Cardiac fibroblast (primary cell): ENCODE results near the gene GRIN1.

Source experiments
- DNase-seq, 2 donors: peaks; one replicate each; pipeline versions ENCODE4 v3.0.0 to v3.0.0-alpha.2; 2010; ENCODE audit warnings: low read depth in 2 of 2
- H3K4me3 ChIP-seq, 2 donors: replicated peaks in 1 of 2; 1 replicate in 1 of 2; 2 replicates in 1 of 2; pipeline ENCODE4 v1.5.1; 2011; ENCODE audit warnings: low read depth in 2 of 2, low read length in 2 of 2, mild to moderate bottlenecking in 2 of 2, moderate library complexity in 1 of 2
- CTCF ChIP-seq: IDR thresholded peaks from one replicate; pipeline ENCODE4 v1.5.1; 2011; ENCODE audit warnings: low read depth, mild to moderate bottlenecking, low read length, inconsistent platforms

GRIN1 gene

DNA sequence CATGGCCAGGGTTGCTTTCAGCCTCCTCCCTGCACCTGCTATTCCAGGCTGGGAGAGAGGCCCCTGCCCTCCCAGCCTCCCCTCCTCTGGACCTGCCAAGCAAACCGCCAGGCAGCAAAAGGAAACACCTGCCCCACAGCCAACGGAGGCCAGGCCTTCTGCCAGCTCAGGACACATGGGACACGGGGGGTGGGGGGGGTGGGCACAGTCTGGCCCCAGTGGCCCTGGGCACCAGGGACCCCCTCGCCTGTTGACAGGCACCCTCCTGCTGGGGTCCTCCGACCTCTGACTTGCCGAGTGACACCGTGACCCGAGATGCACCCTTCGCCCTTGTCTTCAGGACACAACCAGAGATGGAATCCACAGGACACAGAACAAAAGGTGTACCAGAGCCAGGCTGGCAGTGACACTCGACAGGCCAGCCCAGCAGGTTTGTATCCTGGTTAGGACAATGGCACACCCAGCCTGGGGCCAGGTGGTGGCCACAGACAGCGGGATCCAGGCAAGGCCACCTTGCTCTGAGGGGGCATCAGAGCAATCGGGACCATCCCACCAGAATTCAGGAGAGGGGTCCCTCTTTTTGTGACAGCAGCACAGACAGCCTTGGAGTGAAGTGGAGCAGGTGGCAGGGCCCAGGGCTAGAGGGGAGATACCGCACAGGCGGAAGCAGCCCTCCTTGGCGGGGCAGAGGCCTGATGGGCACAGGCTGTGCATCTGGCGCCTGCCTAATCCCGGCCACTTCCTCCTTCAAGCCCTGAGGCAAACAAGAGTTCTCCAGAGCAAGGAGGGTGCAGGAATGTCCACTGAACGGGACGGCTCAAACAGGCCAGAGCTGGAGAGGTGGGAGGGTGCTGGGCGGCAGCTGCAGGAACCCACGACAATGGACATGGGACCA is 34.2 kb downstream of the GRIN1 start:
- TF ChIP-seq CTCF: no peak
- no peak overlapping the region for H3K4me3 ChIP-seq
- DNase-seq: no peak

GRCh38 chr9:137173796-137174664 is 35.1 kb downstream of the GRIN1 start:
- no peak overlapping the region for H3K4me3 ChIP-seq
- TF ChIP-seq CTCF: no peak
- DNase-seq: no peak

DNA sequence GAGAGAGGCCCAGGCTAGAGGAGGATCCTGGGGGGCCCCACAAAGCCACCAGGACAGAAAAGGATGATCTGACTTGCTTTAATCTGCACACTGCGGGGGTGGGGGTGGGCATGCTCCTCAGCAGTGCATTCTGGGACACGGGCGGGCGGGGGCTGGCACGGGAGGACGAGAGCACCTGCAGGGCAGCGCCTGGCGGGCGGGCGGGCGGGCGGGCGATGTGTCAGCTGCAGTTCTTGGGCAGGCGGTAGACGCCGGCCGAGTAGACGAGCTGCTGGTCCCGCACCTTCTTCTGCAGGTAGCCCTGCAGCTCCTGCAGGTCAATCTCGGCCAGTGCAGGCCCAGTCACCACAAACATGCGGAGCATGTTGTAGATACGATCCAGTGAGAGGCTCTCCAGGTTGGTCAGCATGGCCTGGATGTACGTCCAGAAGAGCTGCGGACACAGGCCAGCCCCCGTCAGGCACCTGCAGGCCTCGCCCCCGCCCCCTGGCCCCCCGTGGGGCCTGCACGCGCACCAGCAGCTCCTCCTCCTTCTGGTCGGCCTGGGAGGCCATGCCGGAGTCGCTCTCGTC is 35.9 kb downstream of the GRIN1 start:
- no peak for DNase-seq
- no peak for TF ChIP-seq CTCF
- H3K4me3 ChIP-seq: no peak overlapping the region

DNA sequence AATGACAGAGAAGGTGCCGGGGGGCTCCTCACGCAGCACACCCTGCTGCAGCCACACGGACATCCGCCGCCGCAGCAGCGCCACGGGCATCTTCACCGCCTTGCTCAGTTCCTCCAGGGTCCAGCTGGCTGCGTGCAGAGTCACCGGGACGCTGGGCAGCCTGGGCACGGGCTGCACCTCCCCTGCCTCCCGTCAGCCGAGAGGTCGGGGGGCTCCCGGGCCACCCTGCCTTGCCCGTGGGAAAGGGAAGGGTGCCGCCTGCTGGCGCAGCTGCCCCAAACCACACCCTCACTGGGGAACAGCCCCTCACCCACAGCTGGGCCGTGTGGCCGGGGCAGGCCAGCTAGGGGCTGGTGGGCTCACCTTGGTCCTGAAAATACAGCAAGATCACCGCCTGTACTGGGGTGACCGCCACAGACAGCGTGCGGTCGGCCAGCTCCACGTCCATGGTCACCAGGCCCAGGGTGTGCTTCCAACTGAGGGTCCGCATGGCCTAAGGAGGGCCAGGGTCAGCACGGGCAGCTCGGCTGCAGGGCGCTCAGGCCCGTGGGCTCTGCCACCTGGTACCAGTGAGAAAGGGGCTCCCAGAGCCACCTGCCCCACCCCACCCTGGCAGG is 36.5 kb downstream of the GRIN1 start:
- TF ChIP-seq CTCF: peak; percentile 2
- no peak for DNase-seq
- no peak overlapping the region for H3K4me3 ChIP-seq

DNA sequence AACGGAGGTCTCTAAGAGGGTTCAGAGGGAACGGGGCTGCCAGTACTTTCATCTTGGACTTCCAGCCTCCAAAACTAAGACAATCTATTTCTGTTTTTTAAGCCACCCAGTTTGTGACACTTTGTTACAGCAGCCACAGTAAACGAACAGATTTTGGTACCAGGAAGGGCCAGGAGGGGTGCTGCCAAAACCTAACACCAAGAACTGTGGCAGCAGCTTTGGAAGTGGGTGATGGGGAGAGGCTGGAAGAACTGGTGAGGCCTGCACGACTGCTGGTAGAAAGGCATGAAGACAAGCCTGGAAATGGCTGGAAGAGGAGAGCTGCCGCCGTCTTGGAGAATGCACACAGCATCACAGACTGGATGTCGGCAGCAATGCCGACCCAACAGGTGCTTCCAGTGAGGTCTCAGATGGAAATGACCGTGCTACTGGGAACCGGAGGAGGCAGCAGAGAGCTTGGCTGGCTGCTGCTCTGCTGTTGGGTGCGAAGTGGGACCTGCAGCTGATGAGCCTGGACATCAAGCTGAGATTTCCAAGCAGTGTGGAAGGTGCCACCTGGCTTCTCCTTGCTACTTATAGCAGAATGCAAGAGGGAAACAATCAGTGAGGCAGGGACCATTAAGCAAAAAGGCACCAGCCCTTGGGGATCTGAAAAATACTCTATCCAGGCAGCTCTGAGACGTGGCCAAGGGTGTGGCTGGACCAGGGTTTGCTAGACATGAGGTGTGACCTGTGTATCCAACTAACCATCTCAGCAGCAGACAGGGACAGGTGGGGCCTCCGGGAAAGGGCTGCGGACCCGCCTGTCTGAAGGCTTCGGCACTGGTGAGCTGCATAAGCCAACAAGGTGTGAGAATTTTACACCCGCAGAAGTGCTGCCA is 37.6 kb downstream of the GRIN1 start:
- TF ChIP-seq CTCF: peak; percentile 78
- H3K4me3 ChIP-seq: no peak overlapping the region
- peak; percentile 46 to 50 for DNase-seq
